ENCODE measurements around the gene CSN3.

The CSN3 gene

DNA sequence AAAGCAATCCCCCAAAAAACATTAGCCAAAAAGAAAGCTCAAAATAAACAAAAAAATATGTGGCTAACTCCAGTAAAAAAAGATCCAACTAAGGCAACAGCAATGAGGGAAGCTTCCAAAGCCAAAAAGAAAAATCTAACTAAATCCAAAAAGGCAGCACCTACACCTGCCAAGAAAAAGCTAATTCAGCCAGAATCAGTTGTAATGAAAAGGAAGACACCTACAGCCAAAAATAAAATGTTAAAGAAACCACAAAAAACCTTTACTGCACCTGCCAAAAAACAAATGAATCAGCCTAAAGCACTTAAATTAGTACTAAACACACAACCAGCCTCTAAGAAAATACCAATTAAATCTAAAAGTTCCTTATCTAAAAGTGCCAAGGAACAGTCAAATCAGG, 55.2 kb downstream of the CSN3 start:
- no peak for DNase-seq (ENCODE audit: low spot score)

- no peak for DNase-seq (ENCODE audit: low spot score)
Observed at GRCh38 chr4:70298051-70298450, 55.7 kb downstream of the CSN3 start.

- no peak for DNase-seq (ENCODE audit: low spot score)
Observed at GRCh38 chr4:70299643-70300042, 57.2 kb downstream of the CSN3 start.

- no peak for DNase-seq (ENCODE audit: low spot score)
Observed at GRCh38 chr4:70300215-70300614, 57.8 kb downstream of the CSN3 start.
